PFSK-1 (cell line): Measurements from ENCODE around the gene CCDC17.

Experiments
- FOXP2 ChIP-seq: optimal IDR thresholded peaks from 2 replicates; pipeline ENCODE3; 2011; ENCODE audit warnings: borderline replicate concordance, control low read depth, inconsistent platforms; ENCODE audit not compliant: insufficient read depth; ENCODE audit errors: extremely low read length, extremely low read depth
- POLR2AphosphoS5 ChIP-seq: IDR thresholded peaks from 2 replicates; pipeline ENCODE4 v1.6.1; 2012; ENCODE audit warnings: low read depth, mild to moderate bottlenecking, control low read depth, low read length, moderate library complexity
- REST ChIP-seq, 2 experiments: IDR thresholded peaks; 2 replicates each; pipeline versions ENCODE4 v1.6.1 to v1.8.0; 2011 to 2012; ENCODE audit warnings: low read depth in 2 of 2, low read length in 2 of 2, control low read depth in 1 of 2, inconsistent platforms in 1 of 2, mild to moderate bottlenecking in 1 of 2, moderate library complexity in 1 of 2; ENCODE audit not compliant: insufficient read depth in 1 of 2
- SIN3A ChIP-seq: IDR thresholded peaks from 2 replicates; pipeline ENCODE4 v1.6.1; 2012; ENCODE audit warnings: mild to moderate bottlenecking, low read length, moderate library complexity, borderline replicate concordance; ENCODE audit not compliant: insufficient read depth
- TAF1 ChIP-seq: IDR thresholded peaks from 2 replicates; pipeline ENCODE4 v1.6.1; 2012; ENCODE audit warnings: low read length, control low read depth, borderline replicate concordance; ENCODE audit not compliant: insufficient read depth

CCDC17 gene

GRCh38 chr1:45608175-45609156, 15.4 kb downstream of the CCDC17 start:
- no peak for TF ChIP-seq POLR2AphosphoS5
- TF ChIP-seq FOXP2, result no peak
- TF ChIP-seq TAF1, result no peak
- TF ChIP-seq REST (IDR thresholded peaks at IDR 0.05; ENCODE audit: insufficient read depth in 1 of 2, low read depth in 2 of 2, low read length in 2 of 2), result no peak
- no peak for TF ChIP-seq SIN3A

GRCh38 chr1:45607404-45608074, 16.3 kb downstream of the CCDC17 start:
- TF ChIP-seq FOXP2, result no peak
- no peak for TF ChIP-seq REST (IDR thresholded peaks at IDR 0.05; ENCODE audit: insufficient read depth in 1 of 2, low read depth in 2 of 2, low read length in 2 of 2)
- TF ChIP-seq TAF1, result no peak
- TF ChIP-seq POLR2AphosphoS5, result no peak
- no peak for TF ChIP-seq SIN3A

DNA sequence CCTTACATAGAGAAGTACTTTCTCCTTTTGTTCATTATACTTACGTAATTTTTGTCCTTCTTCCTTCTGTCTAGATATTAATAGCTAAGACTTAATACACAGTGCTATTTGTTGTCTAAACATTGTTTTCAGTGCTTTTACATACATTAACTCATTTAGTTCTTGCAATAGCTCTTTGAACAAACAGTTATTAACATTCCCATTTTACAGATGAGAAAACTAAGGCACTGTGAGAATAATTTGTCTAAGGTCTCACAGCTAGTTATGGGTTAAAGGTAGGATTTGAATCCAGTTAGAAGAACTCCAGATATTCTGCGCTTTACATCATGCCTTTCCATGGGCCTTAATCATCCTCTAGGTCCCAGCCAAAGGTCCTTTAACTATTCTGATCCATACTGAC, 19.6 kb downstream of the CCDC17 start:
- TF ChIP-seq TAF1 (no peak), FOXP2 (no peak), SIN3A (no peak), POLR2AphosphoS5 (no peak), REST (IDR thresholded peaks at IDR 0.05; ENCODE audit: insufficient read depth in 1 of 2, low read depth in 2 of 2, low read length in 2 of 2) (no peak)

DNA sequence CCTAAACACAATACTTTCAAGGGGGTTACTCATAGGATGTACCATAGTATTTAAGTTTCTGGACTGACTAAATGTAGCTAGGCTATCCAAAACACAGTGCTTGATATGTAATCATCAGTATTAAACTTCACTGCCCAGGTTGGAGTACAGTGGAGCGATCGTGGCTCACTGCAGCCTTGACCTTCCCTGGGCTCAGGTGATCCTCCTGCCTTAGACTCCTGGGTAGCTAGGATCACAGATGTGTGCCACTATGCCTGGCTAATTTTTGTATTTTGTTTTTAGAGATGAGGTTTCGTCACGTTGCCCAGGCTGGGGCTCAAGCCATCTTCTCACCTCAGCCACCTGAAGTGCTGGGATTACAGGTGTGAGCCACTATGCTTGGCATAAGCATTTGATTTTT, 29.4 kb downstream of the CCDC17 start:
- TF ChIP-seq FOXP2 (no peak), REST (IDR thresholded peaks at IDR 0.05; ENCODE audit: insufficient read depth in 1 of 2, low read depth in 2 of 2, low read length in 2 of 2) (no peak), POLR2AphosphoS5 (no peak), TAF1 (no peak), SIN3A (no peak)
